GM12801 (cell line): ENCODE data around the gene ITGA1.

ENCODE experiments used
- CTCF ChIP-seq: IDR thresholded peaks from one replicate; pipeline ENCODE4 v1.5.1; 2011; ENCODE audit warnings: control low read depth; ENCODE audit not compliant: insufficient read length; ENCODE audit errors: extremely low read depth

The ITGA1 gene

GRCh38 chr5:52844885-52845284 lies 57.2 kb downstream of the ITGA1 start:
- no peak for TF ChIP-seq CTCF

GRCh38 chr5:52846182-52846842 lies 58.6 kb downstream of the ITGA1 start:
- no peak for TF ChIP-seq CTCF

GRCh38 chr5:52849544-52849943 lies 61.8 kb downstream of the ITGA1 start:
- no peak for TF ChIP-seq CTCF

GRCh38 chr5:52853650-52854049 lies 65.9 kb downstream of the ITGA1 start:
- TF ChIP-seq CTCF = no peak

- TF ChIP-seq CTCF = no peak
These were observed 66.6 kb downstream of the ITGA1 start for GRCh38 chr5:52854301-52854700.

GRCh38 chr5:52854949-52855348 lies 67.2 kb downstream of the ITGA1 start:
- TF ChIP-seq CTCF = no peak

GRCh38 chr5:52856564-52856963 lies 68.8 kb downstream of the ITGA1 start:
- no peak for TF ChIP-seq CTCF

- TF ChIP-seq CTCF = no peak
These were observed 71.9 kb downstream of the ITGA1 start for GRCh38 chr5:52859628-52860027.
